K562 (cell line): ENCODE measurements around the gene TMEM107. TPM values are rescaled to one million over a fixed set of nuclear protein-coding genes. Genes with fewer than 3 reads are reported as not detected.
A peak's percentile ranks its signal among the peaks of the same experiment; 100 is the strongest.

Source experiments
- ATF1 ChIP-seq, 2 experiments: fragments of 450-650 bp in 1 of 2; IDR thresholded peaks; 2 replicates each; pipeline ENCODE4 v1.6.1; 2016; ENCODE audit warnings: missing compliant biosample characterization in 1 of 2, missing genetic modification characterization in 1 of 2
- BRD9 ChIP-seq: fragments of 450-650 bp; IDR thresholded peaks from 2 replicates; pipeline ENCODE4 v1.6.1; 2018; ENCODE audit warnings: low read depth; ENCODE audit not compliant: partially characterized antibody
- EP400 ChIP-seq: fragments of 450-650 bp; IDR thresholded peaks from 2 replicates; pipeline ENCODE4 v1.6.1; 2017; ENCODE audit warnings: antibody characterized with exemption, mild to moderate bottlenecking, moderate library complexity
- KLF6 ChIP-seq: fragments of 250-450 bp; sonication (Bioruptor Pico); IDR thresholded peaks from 2 replicates; pipeline ENCODE4 v1.4.0; 2020; ENCODE audit warnings: mild to moderate bottlenecking, moderate library complexity, borderline replicate concordance
- MTF1 ChIP-seq: fragments of 250-450 bp; sonication (Bioruptor Pico); IDR thresholded peaks from 2 replicates; pipeline ENCODE4 v1.9.0; 2021; ENCODE audit warnings: moderate library complexity, mild to moderate bottlenecking, inconsistent platforms, borderline replicate concordance
- NEUROD1 ChIP-seq: fragments of 150-350 bp; IDR thresholded peaks from 2 replicates; pipeline ENCODE4 v1.6.1; 2014; ENCODE audit warnings: borderline replicate concordance, low read length, low read depth; ENCODE audit not compliant: partially characterized antibody
- NFRKB ChIP-seq: fragments of 450-650 bp; IDR thresholded peaks from 2 replicates; pipeline ENCODE4 v1.6.1; 2016; ENCODE audit warnings: low read depth
- NFXL1 ChIP-seq: fragments of 450-650 bp; formaldehyde crosslinking; IDR thresholded peaks from 2 replicates; pipeline ENCODE4 v1.4.0; 2021; ENCODE audit warnings: mild to moderate bottlenecking
- ZNF316 ChIP-seq: fragments of 450-650 bp; IDR thresholded peaks from 2 replicates; pipeline ENCODE4 v1.6.1; 2016
- ZNF609 ChIP-seq: sonication (generic); formaldehyde crosslinking; IDR thresholded peaks from 2 replicates; pipeline ENCODE4 v1.8.1; 2023; ENCODE audit warnings: missing genetic modification reagents, mild to moderate bottlenecking, borderline replicate concordance
- polyA plus RNA-seq, 8 experiments: library from polyadenylated mRNA; depleted of rRNA in 4 of 8; stranded (reverse) in 5 of 8; unstranded in 3 of 8; fragments of >200 nt; fragmentation: Nextera tagmentation in 2 of 8; fragmentation: Illumina TruSeq in 1 of 8; extraction: Ambion mirVana in 2 of 8; extraction: Trizol in 1 of 8; gene quantifications; 2 replicates each; pipeline versions ENCODE4 v1.2.1 to v1.2.3, GENCODE V29; 2011 to 2014; ENCODE audit warnings: inconsistent platforms in 1 of 8, missing spikeins in 1 of 8
- total RNA-seq, 7 experiments: library from RNA; depleted of rRNA in 6 of 7; stranded (reverse); fragments of >200 nt in 6 of 7; fragmentation: Illumina TruSeq in 2 of 7; extraction: Trizol in 2 of 7; gene quantifications; 2 replicates each; pipeline versions ENCODE4 v1.2.1 to v1.2.3, GENCODE V29; 2011 to 2021; ENCODE audit warnings: low replicate concordance in 1 of 7
- TF ChIP-seq, protein P1 (sequence below), 3 experiments: fragments of 200-800 bp in 1 of 3; sonication (Bioruptor generic) in 1 of 3; sonication (generic) in 1 of 3; formaldehyde crosslinking in 1 of 3; IDR thresholded peaks; 2 replicates each; pipeline versions ENCODE4 v1.6.1 to v1.8.0; 2016 to 2022; ENCODE audit warnings: mild to moderate bottlenecking in 2 of 3, missing compliant biosample characterization in 2 of 3, missing genetic modification characterization in 2 of 3, missing genetic modification reagents in 1 of 3
- TF ChIP-seq, protein P2 (sequence below): sonication (generic); formaldehyde crosslinking; IDR thresholded peaks from 2 replicates; pipeline ENCODE4 v1.8.0; 2022; ENCODE audit warnings: mild to moderate bottlenecking, missing genetic modification reagents
- TF ChIP-seq, protein P3 (sequence below): IDR thresholded peaks from 2 replicates; pipeline ENCODE4 v1.6.1; 2011; ENCODE audit warnings: borderline replicate concordance, low read depth, mild to moderate bottlenecking, moderate library complexity, low read length; ENCODE audit not compliant: insufficient read depth, poor library complexity, severe bottlenecking
- TF ChIP-seq, protein P4 (sequence below): sonication (generic); formaldehyde crosslinking; IDR thresholded peaks from 2 replicates; pipeline ENCODE4 v1.8.1; 2023; ENCODE audit warnings: mild to moderate bottlenecking, missing genetic modification reagents

Gene TMEM107
- total and polyA plus RNA-seq, 9 of the 15 experiments (the other 6 are each of a cell fraction or from before 2014, with no cell fraction given) = 7.1 to 26.2 (median 16.9) TPM

DNA sequence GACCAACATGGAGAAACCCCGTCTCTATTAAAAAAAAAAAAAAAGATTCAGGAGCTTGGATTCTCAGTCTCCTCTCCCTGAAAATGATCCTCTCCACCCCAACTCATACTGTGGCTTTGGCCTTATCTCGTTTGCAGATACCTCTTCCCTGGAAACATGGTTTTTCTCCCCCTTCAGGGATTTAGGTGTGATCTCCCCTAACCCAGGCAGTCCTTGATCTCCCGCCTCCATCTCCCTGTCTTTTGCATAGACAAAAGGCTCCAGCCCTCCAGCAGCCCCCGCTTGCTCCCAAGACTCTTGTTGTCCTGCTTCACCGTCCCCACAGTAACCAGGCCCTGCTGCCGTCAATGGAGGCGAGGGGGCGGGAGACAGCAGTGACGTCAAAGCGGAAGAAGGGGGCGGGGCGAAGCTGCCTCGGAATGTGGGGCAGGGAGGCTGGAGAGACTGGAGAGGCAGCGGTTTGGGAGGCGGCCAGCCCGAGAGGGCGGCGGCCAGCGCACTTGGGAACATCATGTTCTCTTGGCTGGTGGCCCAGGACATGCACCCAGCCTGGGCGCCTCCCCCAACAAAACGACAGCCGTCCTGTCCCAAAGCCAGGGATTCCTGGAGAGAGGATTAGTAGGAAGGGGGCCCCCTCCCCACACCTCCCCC lies 22.1 kb downstream of the TMEM107 start (continued):
- TF ChIP-seq ZNF609 (CRISPR knock-in tag) (no peak), ATF1 (CRISPR knock-in tag; IDR thresholded peaks at IDR 0.05) (0 out of 2 replicates have a peak, but pooled peaks have one; percentile 46), ATF1 (tag; IDR thresholded peaks at IDR 0.05) (peak; percentile 93), NFRKB (peak; percentile 53), BRD9 (no peak), NFXL1 (CRISPR knock-in tag) (no peak), KLF6 (CRISPR knock-in tag) (no peak), ZNF316 (no peak), EP400 (peak; percentile 51; the same call in 1 of the 2 replicates), MTF1 (no peak), NEUROD1 (peak; percentile 33)
- TF ChIP-seq, protein P1, sequence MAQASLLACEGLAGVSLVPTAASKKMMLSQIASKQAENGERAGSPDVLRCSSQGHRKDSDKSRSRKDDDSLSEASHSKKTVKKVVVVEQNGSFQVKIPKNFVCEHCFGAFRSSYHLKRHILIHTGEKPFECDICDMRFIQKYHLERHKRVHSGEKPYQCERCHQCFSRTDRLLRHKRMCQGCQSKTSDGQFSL (CRISPR knock-in tag; IDR thresholded peaks at IDR 0.05) = no peak
- TF ChIP-seq, protein P1 (tag; IDR thresholded peaks at IDR 0.05) = no peak
- TF ChIP-seq, protein P2, sequence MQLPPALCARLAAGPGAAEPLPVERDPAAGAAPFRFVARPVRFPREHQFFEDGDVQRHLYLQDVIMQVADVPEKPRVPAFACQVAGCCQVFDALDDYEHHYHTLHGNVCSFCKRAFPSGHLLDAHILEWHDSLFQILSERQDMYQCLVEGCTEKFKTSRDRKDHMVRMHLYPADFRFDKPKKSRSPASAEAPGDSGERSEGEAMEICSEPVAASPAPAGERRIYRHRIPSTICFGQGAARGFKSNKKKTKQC (CRISPR knock-in tag) = no peak
- TF ChIP-seq, protein P3, sequence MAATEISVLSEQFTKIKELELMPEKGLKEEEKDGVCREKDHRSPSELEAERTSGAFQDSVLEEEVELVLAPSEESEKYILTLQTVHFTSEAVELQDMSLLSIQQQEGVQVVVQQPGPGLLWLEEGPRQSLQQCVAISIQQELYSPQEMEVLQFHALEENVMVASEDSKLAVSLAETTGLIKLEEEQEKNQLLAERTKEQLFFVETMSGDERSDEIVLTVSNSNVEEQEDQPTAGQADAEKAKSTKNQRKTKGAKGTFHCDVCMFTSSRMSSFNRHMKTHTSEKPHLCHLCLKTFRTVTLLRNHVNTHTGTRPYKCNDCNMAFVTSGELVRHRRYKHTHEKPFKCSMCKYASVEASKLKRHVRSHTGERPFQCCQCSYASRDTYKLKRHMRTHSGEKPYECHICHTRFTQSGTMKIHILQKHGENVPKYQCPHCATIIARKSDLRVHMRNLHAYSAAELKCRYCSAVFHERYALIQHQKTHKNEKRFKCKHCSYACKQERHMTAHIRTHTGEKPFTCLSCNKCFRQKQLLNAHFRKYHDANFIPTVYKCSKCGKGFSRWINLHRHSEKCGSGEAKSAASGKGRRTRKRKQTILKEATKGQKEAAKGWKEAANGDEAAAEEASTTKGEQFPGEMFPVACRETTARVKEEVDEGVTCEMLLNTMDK = no peak
- TF ChIP-seq, protein P4, sequence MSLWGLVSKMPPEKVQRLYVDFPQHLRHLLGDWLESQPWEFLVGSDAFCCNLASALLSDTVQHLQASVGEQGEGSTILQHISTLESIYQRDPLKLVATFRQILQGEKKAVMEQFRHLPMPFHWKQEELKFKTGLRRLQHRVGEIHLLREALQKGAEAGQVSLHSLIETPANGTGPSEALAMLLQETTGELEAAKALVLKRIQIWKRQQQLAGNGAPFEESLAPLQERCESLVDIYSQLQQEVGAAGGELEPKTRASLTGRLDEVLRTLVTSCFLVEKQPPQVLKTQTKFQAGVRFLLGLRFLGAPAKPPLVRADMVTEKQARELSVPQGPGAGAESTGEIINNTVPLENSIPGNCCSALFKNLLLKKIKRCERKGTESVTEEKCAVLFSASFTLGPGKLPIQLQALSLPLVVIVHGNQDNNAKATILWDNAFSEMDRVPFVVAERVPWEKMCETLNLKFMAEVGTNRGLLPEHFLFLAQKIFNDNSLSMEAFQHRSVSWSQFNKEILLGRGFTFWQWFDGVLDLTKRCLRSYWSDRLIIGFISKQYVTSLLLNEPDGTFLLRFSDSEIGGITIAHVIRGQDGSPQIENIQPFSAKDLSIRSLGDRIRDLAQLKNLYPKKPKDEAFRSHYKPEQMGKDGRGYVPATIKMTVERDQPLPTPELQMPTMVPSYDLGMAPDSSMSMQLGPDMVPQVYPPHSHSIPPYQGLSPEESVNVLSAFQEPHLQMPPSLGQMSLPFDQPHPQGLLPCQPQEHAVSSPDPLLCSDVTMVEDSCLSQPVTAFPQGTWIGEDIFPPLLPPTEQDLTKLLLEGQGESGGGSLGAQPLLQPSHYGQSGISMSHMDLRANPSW (CRISPR knock-in tag) = no peak
